Measurements from ENCODE around the gene FAM24B. TPM values are rescaled to one million over a fixed set of nuclear protein-coding genes. Genes with fewer than 3 reads are reported as not detected.

FAM24B gene
- total RNA-seq, 1 donor from 2014 or later = not detected

GRCh38 chr10:122835908-122836307 lies 43.5 kb downstream of the FAM24B start:
- Histone ChIP-seq H3K36me3 (no peaks in the 10 kb centered on the region), H3K27me3 (no peaks in the 10 kb centered on the region), H3K4me3 (no peak overlapping the region), H3K4me1 (no peaks in the 10 kb centered on the region), H3K9me3 (no peaks in the 10 kb centered on the region), H3K27ac (no peak overlapping the region)
- TF ChIP-seq, protein P1, sequence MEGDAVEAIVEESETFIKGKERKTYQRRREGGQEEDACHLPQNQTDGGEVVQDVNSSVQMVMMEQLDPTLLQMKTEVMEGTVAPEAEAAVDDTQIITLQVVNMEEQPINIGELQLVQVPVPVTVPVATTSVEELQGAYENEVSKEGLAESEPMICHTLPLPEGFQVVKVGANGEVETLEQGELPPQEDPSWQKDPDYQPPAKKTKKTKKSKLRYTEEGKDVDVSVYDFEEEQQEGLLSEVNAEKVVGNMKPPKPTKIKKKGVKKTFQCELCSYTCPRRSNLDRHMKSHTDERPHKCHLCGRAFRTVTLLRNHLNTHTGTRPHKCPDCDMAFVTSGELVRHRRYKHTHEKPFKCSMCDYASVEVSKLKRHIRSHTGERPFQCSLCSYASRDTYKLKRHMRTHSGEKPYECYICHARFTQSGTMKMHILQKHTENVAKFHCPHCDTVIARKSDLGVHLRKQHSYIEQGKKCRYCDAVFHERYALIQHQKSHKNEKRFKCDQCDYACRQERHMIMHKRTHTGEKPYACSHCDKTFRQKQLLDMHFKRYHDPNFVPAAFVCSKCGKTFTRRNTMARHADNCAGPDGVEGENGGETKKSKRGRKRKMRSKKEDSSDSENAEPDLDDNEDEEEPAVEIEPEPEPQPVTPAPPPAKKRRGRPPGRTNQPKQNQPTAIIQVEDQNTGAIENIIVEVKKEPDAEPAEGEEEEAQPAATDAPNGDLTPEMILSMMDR (IDR thresholded peaks at IDR 0.05) = no peak
- no peak for DNase-seq (ENCODE audit: extremely low spot score in 2 of 2)
- intact Hi-C loops (cut with DNase I) = no loop called here

DNA sequence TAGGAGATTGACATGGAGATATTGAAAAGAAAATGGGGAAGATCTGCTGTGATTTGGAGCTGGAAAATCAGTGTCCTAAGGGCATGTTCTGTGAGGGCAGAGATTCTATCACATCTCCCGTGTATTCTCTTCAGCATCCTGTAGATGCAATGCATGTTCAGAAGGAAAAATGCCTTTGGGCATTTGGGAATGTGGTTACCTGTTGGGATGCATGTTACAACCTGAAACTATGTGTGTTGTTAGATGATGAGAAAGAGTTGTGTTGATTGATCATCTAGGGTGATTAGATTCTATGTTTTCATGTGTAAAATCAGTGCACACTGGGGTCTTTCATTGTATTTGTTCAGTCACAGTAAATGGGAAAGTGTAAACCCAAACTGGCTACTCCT lies 48.4 kb downstream of the FAM24B start:
- no peak for TF ChIP-seq POLR2AphosphoS5 (IDR thresholded peaks at IDR 0.05; ENCODE audit: insufficient read depth in 1 of 2, low read depth in 1 of 2)
- TF ChIP-seq, protein P1 (IDR thresholded peaks at IDR 0.05) = no peak
- no peak for TF ChIP-seq POLR2A (IDR thresholded peaks at IDR 0.05)

DNA sequence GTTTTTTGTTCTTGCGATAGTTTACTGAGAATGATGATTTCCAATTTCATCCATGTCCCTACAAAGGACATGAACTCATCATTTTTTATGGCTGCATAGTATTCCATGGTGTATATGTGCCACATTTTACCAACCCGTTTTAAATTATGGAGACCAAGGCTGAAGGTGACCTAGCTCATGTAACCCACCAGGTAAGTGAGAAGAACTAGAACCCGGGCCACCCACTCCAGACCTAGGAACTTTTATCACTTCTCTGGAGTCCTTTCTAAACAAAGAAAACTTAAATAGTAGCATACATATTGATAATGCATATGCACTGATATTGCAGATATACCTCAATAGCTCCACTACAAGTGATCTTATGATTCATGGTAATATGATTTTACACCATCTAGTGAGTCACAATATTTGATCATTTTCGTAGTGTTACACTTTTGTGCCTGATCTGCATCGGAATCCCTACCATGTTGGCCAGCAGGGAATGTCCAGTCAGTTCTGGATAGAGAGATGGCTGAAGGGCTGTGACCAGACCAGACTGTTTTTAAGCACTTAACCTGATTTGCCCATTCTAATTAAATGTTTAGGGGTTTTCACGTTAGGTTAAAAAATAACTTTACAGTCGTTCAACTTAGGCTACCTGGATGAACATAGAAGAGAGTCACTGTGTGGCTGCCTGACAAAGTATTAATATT lies 49.0 kb downstream of the FAM24B start:
- Histone ChIP-seq H3K27ac (no peak overlapping the region), H3K4me1 (no peaks in the 10 kb centered on the region), H3K9me3 (no peaks in the 10 kb centered on the region), H3K4me3 (no peak overlapping the region), H3K27me3 (no peaks in the 10 kb centered on the region), H3K36me3 (no peaks in the 10 kb centered on the region)
- intact Hi-C loops (cut with DNase I) = no loop called here
- no peak for DNase-seq (ENCODE audit: extremely low spot score in 2 of 2)
- TF ChIP-seq POLR2A (IDR thresholded peaks at IDR 0.05) (no peak), POLR2AphosphoS5 (IDR thresholded peaks at IDR 0.05; ENCODE audit: insufficient read depth in 1 of 2, low read depth in 1 of 2) (no peak)
- TF ChIP-seq, protein P1 (IDR thresholded peaks at IDR 0.05) = no peak

More for the DNA sequence above, 48.4 kb downstream of the FAM24B start:
- no peak overlapping the region for H3K4me3 ChIP-seq
- no peaks in the 10 kb centered on the region for H3K27me3 ChIP-seq
- no peak for DNase-seq (ENCODE audit: extremely low spot score in 2 of 2)
- intact Hi-C loops (cut with DNase I) = no loop called here
- H3K4me1 ChIP-seq = no peaks in the 10 kb centered on the region
- no peaks in the 10 kb centered on the region for H3K36me3 ChIP-seq
- no peak overlapping the region for H3K27ac ChIP-seq
- H3K9me3 ChIP-seq = no peaks in the 10 kb centered on the region

DNA sequence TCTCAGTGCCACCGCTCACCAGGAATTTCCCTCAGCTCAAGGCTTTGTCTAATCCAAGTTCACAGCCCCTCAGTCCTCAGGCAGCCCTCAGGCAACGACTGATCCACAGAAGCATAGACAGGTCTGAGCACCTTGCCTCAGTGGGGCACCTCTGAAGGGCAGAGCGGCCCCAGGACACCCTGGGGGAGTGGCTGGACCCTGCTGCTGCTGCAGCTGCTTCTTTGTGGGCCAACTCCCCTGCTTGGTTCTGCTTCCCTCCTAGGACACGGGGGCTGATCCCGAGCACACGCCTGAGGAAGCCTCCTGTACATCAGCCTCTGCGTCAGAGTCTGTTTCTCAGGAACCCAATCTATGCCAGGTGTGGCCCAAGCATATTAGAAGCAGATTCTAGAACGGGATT lies 49.9 kb downstream of the FAM24B start:
- H3K27ac ChIP-seq = no peak overlapping the region
- intact Hi-C loops (cut with DNase I) = no loop called here
- H3K4me3 ChIP-seq = no peak overlapping the region
- no peak for DNase-seq (ENCODE audit: extremely low spot score in 2 of 2)
- no peaks in the 10 kb centered on the region for H3K27me3 ChIP-seq
- TF ChIP-seq, protein P1 (IDR thresholded peaks at IDR 0.05) = no peak
- no peak for TF ChIP-seq POLR2AphosphoS5 (IDR thresholded peaks at IDR 0.05; ENCODE audit: insufficient read depth in 1 of 2, low read depth in 1 of 2)
- TF ChIP-seq POLR2A (IDR thresholded peaks at IDR 0.05) = no peak
- H3K36me3 ChIP-seq = no peaks in the 10 kb centered on the region
- H3K4me1 ChIP-seq = no peaks in the 10 kb centered on the region
- no peaks in the 10 kb centered on the region for H3K9me3 ChIP-seq

DNA sequence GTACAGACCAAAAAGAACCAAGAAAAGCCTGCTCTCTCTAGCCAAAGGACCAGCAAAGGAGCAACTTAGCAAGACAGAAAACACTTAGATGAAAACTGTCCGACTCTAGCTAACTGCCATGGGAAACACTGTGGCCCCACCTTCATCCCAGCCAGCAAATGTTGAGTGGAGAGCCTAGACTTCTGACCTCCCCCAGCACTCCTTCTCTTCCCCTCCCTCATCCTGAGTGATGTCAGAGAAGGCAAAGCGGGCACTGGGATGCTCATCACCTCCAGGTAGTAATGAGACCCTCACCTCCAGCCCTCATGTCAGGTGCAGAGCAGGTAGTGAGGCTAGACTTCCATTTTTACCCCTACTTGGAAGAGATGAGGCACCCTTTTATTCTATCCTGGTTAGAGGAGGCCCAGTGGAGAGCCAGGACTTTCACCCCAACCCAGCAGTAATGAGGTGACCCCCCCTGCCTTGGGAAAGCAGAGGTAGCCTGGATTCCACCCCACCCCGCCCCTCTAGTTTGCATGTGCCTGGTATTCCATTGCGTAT lies 50.6 kb downstream of the FAM24B start:
- Histone ChIP-seq H3K4me1 (no peaks in the 10 kb centered on the region), H3K27me3 (no peaks in the 10 kb centered on the region), H3K27ac (no peak overlapping the region), H3K4me3 (no peak overlapping the region), H3K9me3 (no peaks in the 10 kb centered on the region), H3K36me3 (no peaks in the 10 kb centered on the region)
- intact Hi-C loops (cut with DNase I) = no loop called here
- no peak for TF ChIP-seq POLR2AphosphoS5 (IDR thresholded peaks at IDR 0.05; ENCODE audit: insufficient read depth in 1 of 2, low read depth in 1 of 2)
- TF ChIP-seq, protein P1 (IDR thresholded peaks at IDR 0.05) = no peak
- TF ChIP-seq POLR2A (IDR thresholded peaks at IDR 0.05) = no peak
- no peak for DNase-seq (ENCODE audit: extremely low spot score in 2 of 2)
